H54 (cell line): ENCODE results near the gene UGT8.
"Not testable (repeated sequence)": the region's sequence is repeated elsewhere in the genome, so short reads cannot be mapped to it uniquely, and the experiment has no call there.

ENCODE experiments used
- DNase-seq: peaks from one replicate; pipeline ENCODE4 v3.0.0; 2011; ENCODE audit warnings: low spot score, mixed read lengths; ENCODE audit not compliant: insufficient read length
- FAIRE-seq: peaks from 3 replicates; lab custom pipeline; 2011; peaks lifted over from hg19 to GRCh38; lab: Jason Lieb, UNC
- POLR2A ChIP-seq: IDR thresholded peaks from 2 replicates; pipeline ENCODE4 v1.6.1; 2011; ENCODE audit warnings: low read depth, mild to moderate bottlenecking, low read length

The UGT8 gene

GRCh38 chr4:114598191-114599121, at the start of gene UGT8:
TSS of gene UGT8 (plus strand) at chr4:114598807. CDS start at chr4:114622881, 24,074 bp downstream.
- FAIRE-seq (no peak), DNase-seq (no peak)
- TF ChIP-seq POLR2A = no peak

DNA sequence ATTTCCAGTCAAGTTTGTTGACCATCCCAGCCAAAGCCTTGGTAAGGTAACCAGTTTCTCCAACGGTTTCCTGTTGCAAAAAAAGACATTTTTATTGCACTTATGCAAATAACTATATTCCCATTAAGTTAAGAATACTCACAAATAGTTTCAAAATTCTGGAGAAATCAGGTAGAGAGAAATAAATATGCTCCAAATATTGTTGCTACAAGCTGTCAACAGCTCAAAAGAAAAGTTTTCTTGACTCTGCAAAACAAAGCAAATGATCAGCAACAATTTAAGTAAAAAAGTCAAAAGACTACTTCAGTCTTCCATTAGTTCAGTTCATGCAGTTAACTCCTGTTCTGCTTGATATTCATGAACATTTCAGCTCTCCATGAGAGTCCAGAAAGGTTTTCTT, 49.0 kb upstream of the UGT8 start:
- TF ChIP-seq POLR2A = no peak
- FAIRE-seq = no peak

DNA sequence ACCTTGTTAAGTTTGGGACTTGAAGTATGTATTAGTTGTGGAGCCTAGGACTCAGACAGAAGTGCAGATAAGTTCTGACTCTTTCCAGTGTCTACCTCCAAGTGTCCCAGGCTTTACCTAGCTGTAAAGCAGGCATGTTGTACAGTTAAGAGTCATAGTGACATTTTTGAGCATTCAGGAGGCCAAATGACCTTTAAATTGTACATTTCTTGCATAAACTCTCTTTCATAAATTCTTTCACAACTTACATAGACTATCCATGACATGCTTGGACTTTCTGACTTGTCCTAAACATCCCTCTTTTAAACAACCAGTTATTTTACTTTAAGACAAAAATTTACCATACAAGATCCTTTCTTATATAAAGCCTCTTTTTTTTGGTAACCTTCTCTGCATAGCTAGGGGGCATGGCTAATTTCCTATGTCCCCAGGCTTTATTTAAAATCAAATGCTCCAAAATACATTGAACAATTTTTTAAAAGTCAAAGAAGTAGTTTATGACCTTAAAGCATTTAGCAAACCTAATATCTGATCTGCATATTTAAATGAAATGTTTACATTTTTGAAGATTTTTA, 40.1 kb upstream of the UGT8 start:
- FAIRE-seq (no peak), DNase-seq (no peak)
- no peak for TF ChIP-seq POLR2A

More for the DNA sequence above, 49.0 kb upstream of the UGT8 start:
- no peak for DNase-seq

GRCh38 chr4:114561590-114561989, 37.0 kb upstream of the UGT8 start:
- no peak for TF ChIP-seq POLR2A
- no peak for DNase-seq
- no peak for FAIRE-seq

GRCh38 chr4:114562176-114562904, 36.3 kb upstream of the UGT8 start:
- DNase-seq (no peak), FAIRE-seq (no peak)
- no peak for TF ChIP-seq POLR2A

- no peak for FAIRE-seq
- DNase-seq = no peak
- no peak for TF ChIP-seq POLR2A
These were observed 34.9 kb upstream of the UGT8 start for GRCh38 chr4:114563536-114564315.

DNA sequence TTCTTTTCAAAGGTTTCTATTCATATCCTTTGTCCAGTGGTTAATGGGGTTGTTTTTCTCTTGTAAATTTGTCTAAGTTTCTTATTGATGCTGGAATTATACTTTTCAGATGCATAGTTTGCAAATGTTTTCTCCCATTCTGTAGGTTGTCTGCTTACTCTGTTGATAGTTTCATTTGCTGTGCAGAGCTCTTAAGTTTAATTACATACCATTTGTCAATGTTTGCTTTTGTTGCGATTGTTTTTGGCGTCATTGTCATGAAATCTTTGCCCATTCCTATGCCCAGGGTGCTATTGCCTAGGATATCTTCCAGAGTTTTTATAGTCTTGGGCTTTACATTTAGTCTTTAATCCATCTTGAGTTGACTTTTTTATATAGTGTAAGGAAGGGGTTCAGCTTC, 21.2 kb upstream of the UGT8 start:
- no peak for DNase-seq
- no peak for TF ChIP-seq POLR2A
- no peak for FAIRE-seq

DNA sequence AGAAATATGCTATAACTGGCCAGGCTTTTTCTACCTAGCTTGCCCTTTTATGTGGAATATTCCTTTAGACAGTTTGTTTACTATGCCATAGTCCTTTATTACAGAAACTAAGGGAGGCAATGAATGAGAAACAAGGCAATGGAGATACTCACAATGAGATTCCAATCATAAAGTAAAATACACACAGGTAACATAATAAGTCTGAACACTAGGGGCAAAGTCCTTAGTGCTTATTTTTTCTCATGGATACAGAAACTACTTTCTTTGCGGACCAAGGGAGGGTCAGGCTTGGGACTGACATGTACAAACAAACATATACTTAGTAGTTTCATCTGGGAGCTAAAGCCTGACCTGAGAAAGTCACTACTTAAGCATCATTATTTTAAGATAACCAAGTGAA, 16.0 kb upstream of the UGT8 start:
- no peak for FAIRE-seq

GRCh38 chr4:114588305-114588704, 10.3 kb upstream of the UGT8 start:
- no peak for FAIRE-seq
- TF ChIP-seq POLR2A = no peak

More for the DNA sequence above, 16.0 kb upstream of the UGT8 start:
- no peak for DNase-seq
- no peak for TF ChIP-seq POLR2A

GRCh38 chr4:114590360-114590759, 8.2 kb upstream of the UGT8 start:
- FAIRE-seq, DNase-seq: not testable (repeated sequence)

More at GRCh38 chr4:114588305-114588704, 10.3 kb upstream of the UGT8 start:
- DNase-seq = no peak

DNA sequence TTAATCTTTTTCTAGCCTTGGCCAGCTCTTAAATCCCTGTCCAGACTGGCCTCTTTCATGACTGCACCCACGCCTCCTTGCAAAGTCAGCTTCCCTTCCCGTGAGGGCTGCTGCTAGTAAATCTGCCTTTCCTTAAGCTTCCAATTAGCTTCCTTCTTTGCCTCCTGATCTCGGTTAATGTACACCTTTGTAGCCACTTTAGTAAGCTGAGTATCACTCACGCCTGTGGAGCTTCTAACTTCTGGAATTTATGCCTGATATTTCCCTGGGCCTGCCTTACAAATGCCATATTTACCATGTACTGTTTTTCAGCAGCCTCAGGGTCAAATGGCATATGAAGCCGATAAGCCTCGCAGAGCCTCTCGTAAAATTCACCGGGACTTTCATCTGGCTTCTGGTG, 5.1 kb upstream of the UGT8 start:
- no peak for TF ChIP-seq POLR2A
- no peak for FAIRE-seq
- DNase-seq = no peak

DNA sequence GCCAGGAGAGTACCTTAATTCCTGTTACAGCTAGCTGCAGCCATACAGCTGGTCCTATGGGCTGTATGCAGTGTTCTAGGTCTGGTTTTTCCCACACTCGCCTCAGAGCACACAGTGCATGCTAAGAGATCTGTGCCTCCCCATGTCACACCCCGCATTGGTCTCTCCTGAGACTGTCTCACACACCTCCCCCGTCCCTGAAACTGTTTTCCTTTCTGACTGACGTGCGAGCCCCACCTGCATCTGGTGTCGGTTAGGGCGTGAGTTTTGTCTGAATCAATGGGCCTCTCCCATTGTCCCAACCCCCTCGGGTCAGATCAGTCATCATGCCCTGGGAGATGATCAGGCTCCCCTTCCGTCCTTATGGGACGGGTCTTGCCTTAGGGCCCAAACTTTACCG, 3.4 kb upstream of the UGT8 start:
- no peak for TF ChIP-seq POLR2A
- FAIRE-seq (no peak), DNase-seq (no peak)

DNA sequence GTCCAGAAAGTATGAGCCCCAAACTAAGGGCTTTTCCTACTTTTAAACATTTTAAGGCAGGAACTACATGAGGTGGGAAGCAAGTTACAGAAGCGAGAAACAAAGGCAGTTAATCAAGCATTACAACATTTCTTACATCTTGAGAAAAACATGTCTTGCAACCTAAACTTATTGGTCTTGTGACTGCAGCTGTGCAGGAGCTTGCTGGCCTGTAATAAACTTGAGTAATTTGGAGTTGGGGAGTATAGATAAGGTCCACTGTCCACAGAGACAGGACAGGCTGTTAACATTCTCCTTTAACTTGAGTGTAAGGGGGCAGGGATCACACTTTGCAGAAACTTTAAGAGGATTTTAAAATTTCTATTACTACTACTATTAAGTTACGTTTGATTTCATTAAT, 2.7 kb upstream of the UGT8 start:
- FAIRE-seq (no peak), DNase-seq (no peak)
- TF ChIP-seq POLR2A = no peak
